HG02943 (cell line): ENCODE results near the gene PLXNA4.

Source experiments
- ATAC-seq: cut with Tn5 transposase; IDR thresholded peaks from one replicate; pipeline ENCODE4 v1.9.1; 2021; ENCODE audit warnings: mild to moderate bottlenecking, low read depth, moderate library complexity; ENCODE audit not compliant: unreplicated experiment

Gene PLXNA4

GRCh38 chr7:132568962-132569361 lies 7.3 kb downstream of the PLXNA4 start:
- no peak for ATAC-seq

- ATAC-seq, result no peak
Observed at GRCh38 chr7:132565885-132566284, 10.4 kb downstream of the PLXNA4 start.

DNA sequence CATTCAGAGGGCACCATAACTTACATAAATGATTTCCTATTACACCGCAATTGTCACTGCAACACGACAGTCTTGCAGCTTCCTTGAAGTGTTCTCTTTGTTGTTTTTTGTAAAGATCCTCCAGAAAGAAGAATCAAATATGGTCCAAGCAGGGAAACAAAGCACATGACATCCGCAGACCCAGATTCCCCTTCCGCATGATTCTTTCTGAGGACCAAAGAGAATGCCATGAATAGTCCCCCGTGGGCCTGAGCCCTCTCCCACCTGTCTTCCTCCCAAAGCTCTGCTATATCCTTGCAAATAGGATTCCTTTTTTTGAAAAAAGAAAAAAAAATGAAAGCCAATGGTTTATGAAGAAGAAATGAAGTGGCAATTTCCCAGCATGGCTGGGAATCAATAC lies 10.8 kb downstream of the PLXNA4 start:
- ATAC-seq, result no peak

DNA sequence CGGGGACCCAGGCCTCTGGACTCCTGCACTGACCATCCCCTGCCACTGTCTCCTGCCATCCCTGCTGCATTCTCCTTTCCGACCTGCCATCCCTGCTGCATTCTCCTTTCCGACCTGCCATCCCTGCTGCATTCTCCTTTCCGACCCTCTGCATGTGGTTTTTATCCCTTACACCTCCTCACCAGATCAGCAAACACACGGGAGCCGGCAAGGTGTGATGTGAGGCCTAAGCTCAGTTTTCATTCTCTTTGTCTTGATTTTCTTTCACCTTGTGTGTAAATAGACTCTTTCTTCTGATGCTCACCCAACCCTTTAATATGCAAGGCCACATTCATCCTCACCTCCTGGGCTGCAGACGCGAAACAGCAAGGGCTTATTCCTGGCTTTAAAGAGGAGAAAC lies 11.4 kb downstream of the PLXNA4 start:
- ATAC-seq, result no peak

DNA sequence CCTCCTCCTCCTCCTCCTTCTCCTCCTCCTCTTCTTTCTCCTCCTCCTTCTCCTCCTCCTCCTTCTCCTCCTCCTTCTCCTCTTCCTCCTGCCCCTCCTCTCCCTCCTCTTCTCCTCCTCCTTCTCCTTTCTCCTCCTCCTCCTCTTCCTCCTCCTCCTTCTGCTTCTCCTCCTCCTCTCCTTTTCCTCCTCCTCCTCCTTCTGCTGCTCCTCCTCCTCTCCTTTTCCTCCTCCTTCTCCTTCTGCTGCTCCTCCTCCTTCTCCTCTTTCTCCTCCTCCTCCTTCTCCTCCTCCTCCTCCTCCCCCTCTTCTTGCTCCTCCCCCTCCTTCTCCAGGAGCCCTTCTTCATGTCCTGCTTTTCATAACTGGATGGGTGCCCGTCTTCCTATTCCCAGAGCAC lies 12.2 kb downstream of the PLXNA4 start:
- ATAC-seq, result no peak

- no peak for ATAC-seq
Observed at GRCh38 chr7:132562690-132563089, 13.6 kb downstream of the PLXNA4 start.

DNA sequence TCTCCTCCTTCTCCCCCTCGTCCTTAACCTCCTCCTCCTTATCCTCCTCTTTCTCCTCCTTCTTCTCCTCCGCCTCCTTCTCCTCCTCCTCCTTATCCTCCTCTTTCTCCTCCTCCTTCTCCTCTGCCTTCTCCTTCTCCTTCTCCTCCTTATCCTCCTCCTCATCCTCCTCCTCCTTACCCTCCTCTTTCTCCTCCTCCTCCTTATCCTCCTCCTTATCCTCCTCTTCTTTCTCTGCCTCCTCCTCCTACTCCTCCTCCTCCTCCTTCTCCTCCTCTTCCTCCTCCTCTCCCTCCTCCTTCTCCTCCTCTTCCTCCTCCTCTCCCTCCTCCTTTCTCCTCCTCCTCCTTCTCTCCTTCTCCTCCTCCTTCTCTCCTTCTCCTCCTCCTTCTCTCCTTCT lies 14.5 kb downstream of the PLXNA4 start:
- ATAC-seq, result no peak

GRCh38 chr7:132560825-132561529 lies 15.3 kb downstream of the PLXNA4 start:
- no peak for ATAC-seq

- no peak for ATAC-seq
Observed at GRCh38 chr7:132560105-132560504, 16.2 kb downstream of the PLXNA4 start.

DNA sequence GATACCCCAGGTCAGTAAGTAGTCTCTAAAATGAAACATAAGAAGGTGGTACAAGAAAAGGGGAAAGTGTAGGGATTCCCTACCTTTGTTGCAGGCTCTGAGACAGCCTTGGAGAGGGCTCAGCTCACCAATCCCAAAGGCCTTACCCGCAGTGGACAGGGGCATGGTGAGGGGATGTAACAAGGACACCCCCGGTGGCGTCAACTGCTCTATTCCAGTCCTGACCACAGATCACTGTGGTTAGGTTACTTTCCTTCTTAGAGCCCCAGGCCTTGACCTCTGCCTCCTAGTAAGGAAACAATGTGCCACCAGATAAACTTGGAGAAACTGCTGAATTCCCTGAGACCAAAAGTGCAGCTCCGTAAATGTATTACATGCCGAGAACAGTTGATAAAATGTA lies 17.5 kb downstream of the PLXNA4 start:
- ATAC-seq, result no peak

- ATAC-seq, result no peak
Observed at GRCh38 chr7:132557489-132558044, 18.7 kb downstream of the PLXNA4 start.

GRCh38 chr7:132554446-132554845 lies 21.8 kb downstream of the PLXNA4 start:
- no peak for ATAC-seq

GRCh38 chr7:132553031-132553430 lies 23.2 kb downstream of the PLXNA4 start:
- no peak for ATAC-seq

DNA sequence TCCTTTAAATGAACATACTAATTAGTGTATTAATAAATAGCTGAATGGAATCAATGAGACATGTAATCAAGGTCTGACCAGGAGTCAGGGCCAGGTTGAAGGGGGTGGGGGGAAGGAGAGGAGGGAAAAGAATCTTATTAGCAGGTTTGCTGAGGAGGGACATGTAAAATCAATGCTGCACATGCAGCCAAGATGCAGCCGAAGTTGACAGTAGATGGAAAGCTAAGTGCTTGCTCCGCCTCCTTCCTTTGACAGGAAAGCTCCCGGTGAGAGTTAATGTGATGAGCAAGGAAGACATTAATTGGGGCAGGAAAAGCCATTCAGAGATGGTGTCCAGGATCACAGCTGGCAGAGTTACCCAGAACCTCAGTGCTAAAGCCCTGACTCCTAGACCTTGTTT lies 24.4 kb downstream of the PLXNA4 start:
- ATAC-seq, result no peak

GRCh38 chr7:132551439-132551838 lies 24.8 kb downstream of the PLXNA4 start:
- ATAC-seq, result no peak

DNA sequence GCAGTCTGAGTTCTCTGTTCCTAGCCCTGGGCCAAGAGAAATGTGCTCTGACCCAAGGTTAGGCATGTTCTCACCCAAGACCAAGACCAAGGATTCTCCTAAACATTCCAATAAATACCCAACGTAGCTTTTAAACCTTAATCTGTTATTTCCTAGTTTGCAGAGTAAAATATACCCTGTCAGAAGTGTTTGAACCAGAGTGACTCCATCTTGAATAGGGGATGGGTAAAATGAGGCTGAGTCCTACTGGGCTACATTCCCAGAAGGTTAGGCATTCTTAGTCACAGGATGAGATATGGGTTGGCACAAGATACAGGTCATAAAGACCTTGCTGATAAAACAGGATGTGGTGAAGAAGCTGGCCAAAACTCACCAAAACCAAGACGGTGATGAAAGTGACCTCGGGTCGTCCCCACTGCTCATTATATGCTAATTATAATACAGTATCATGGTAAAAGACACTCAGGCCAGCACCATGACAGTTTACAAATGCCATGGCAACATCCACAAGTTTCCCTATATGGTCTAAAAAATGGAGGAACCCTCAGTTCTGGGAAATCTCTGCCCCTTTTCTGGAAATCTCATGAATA lies 27.7 kb downstream of the PLXNA4 start:
- no peak for ATAC-seq

GRCh38 chr7:132547821-132548220 lies 28.4 kb downstream of the PLXNA4 start:
- no peak for ATAC-seq

DNA sequence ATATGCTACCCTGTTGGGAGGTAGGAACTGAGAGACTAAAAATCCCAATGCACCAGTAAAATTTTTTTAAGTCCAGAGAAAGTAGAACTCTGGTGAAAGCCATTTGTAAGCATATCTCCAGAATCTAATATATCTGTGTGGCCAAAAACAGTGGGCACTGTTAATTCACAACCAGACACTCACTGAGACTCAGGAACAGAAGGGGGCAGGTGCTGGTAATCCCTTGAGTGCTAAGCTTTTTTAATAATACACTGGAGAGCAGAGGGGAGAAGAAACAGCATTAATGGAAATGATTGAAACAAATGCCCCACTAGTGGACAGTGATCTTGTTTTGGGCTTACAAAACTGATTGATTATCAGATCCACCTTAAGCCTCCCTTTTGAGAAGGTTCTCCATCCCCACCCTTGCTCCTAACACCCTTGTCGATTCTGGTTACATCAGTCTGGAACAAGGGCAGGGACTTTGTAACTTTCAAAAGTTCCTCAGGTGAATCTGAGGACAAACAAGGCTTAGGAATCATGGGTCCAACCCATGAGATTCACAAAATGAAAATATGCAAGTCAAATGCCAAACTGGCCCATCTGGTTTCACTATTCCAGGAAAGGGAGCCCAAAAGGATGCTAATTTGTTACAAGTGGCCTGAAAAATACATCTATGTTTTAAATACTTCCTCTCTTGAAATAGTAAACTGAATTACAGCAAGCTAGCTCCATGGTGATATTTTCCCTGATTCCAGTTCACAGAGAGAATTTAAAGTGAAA lies 29.7 kb downstream of the PLXNA4 start:
- no peak for ATAC-seq

DNA sequence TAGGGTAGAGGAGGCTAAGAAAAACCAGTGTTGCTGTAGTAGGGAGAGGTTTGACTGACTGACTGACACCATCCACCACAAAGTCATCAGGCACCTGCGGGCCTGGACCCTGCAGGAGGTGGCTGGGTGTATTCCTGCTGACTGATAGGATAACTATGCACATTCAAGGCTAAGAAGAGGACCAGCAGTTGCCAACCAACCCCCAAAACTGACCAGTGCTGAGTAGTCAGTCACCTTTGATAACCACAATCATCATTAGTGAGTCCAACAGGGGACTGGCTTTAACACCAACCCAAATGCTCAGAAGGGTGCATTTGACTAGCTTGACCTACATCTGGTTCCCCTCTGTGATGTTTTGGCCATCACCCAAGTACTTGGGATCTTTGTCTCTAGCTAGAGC lies 30.5 kb downstream of the PLXNA4 start:
- no peak for ATAC-seq

- ATAC-seq, result no peak
Observed at GRCh38 chr7:132544999-132545398, 31.3 kb downstream of the PLXNA4 start.

- no peak for ATAC-seq
Observed at GRCh38 chr7:132544025-132544424, 32.2 kb downstream of the PLXNA4 start.
